ENCODE measurements around the gene ECHS1.

DNA sequence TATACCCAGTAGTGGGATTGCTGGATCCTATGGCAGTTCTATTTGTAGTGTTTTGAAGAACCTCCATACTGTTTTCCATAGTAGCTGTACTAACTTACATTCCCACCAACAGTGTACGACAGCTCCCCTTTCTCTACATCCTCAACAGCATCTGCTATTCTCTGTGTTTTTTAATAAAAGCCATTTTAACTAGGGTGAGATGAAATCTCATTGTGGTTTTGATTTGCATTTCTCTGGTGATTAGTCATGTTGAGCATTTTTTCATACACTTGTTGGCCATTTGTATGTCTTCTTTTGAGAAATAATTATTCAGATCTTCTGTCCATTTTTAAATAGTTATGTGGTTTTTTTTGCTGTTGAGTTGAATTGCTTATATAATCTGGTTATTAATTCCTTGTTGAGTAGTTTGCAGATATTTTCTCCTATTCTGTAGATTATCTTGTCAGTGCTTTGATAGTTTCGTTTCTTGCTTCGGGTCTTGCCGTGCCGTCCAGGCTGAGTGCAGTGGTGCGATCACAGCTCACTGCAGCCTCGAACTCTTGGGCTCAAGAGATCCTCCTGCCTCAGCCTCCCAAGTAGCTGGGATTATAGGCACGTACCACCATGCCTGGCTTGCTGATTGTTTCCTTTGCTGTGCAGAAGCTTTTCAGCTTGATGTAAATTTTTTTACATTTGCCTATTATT is 32.8 kb upstream of the ECHS1 start:
- TF ChIP-seq, protein P1, sequence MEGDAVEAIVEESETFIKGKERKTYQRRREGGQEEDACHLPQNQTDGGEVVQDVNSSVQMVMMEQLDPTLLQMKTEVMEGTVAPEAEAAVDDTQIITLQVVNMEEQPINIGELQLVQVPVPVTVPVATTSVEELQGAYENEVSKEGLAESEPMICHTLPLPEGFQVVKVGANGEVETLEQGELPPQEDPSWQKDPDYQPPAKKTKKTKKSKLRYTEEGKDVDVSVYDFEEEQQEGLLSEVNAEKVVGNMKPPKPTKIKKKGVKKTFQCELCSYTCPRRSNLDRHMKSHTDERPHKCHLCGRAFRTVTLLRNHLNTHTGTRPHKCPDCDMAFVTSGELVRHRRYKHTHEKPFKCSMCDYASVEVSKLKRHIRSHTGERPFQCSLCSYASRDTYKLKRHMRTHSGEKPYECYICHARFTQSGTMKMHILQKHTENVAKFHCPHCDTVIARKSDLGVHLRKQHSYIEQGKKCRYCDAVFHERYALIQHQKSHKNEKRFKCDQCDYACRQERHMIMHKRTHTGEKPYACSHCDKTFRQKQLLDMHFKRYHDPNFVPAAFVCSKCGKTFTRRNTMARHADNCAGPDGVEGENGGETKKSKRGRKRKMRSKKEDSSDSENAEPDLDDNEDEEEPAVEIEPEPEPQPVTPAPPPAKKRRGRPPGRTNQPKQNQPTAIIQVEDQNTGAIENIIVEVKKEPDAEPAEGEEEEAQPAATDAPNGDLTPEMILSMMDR (conservative IDR thresholded peaks at IDR 0.05) = no peak
- no peak for TF ChIP-seq EZH2 (IDR thresholded peaks at IDR 0.05; ENCODE audit: low read depth)
